IMR-90 (cell line): Measurements from ENCODE around the gene CEP83.

Experiments
- BHLHE40 ChIP-seq: fragments of 150-350 bp; IDR thresholded peaks from 2 replicates; pipeline ENCODE4 v1.6.1; 2016; ENCODE audit warnings: mild to moderate bottlenecking, low read depth, low read length
- MAFK ChIP-seq: IDR thresholded peaks from 2 replicates; pipeline ENCODE4 v1.6.1; 2012; ENCODE audit warnings: low read depth, low read length, improper control_type of control experiment
- MAZ ChIP-seq: IDR thresholded peaks from 2 replicates; pipeline ENCODE4 v1.6.1; 2012; ENCODE audit warnings: low read depth, mild to moderate bottlenecking, low read length, improper control_type of control experiment, moderate library complexity, borderline replicate concordance
- POLR2A ChIP-seq: IDR thresholded peaks from 2 replicates; pipeline ENCODE4 v1.6.1; 2012; ENCODE audit warnings: mild to moderate bottlenecking, low read depth, low read length
- RAD21 ChIP-seq: IDR thresholded peaks from 2 replicates; pipeline ENCODE4 v1.6.1; 2012; ENCODE audit warnings: low read length, improper control_type of control experiment
- TF ChIP-seq, protein P1 (sequence below): conservative IDR thresholded peaks from 2 replicates; pipeline ENCODE4 v1.5.1; 2012; ENCODE audit warnings: mild to moderate bottlenecking, low read depth, low read length, improper control_type of control experiment
- TF ChIP-seq, protein P2 (sequence below): fragments of 150-350 bp; IDR thresholded peaks from 2 replicates; pipeline ENCODE4 v1.6.1; 2016; ENCODE audit warnings: low read depth, mild to moderate bottlenecking, low read length, moderate library complexity, borderline replicate concordance
- TF ChIP-seq, protein P3 (sequence below): fragments of 150-350 bp; IDR thresholded peaks from 2 replicates; pipeline ENCODE4 v1.6.1; 2017; ENCODE audit warnings: mild to moderate bottlenecking, antibody characterized with exemption, low read length, low read depth

DNA sequence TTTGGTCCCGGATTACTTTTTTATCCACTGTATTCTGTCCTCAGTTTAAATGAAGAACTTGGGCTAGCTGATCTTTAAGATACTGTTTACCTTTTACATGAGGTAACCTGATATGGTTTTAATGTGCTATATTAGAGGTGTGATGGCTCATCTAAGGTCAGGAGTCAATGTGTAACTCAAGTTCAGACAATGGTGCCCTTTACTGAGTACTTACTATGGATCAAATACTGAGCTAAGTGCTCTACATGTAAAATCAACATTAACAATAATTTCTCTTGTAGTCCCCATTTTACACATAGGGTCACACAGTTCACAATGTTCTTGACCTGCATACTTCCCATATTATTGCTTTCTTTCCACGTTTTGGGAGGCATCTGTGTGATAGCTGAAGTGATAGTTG, 79.2 kb downstream of the CEP83 start:
- TF ChIP-seq, protein P1, sequence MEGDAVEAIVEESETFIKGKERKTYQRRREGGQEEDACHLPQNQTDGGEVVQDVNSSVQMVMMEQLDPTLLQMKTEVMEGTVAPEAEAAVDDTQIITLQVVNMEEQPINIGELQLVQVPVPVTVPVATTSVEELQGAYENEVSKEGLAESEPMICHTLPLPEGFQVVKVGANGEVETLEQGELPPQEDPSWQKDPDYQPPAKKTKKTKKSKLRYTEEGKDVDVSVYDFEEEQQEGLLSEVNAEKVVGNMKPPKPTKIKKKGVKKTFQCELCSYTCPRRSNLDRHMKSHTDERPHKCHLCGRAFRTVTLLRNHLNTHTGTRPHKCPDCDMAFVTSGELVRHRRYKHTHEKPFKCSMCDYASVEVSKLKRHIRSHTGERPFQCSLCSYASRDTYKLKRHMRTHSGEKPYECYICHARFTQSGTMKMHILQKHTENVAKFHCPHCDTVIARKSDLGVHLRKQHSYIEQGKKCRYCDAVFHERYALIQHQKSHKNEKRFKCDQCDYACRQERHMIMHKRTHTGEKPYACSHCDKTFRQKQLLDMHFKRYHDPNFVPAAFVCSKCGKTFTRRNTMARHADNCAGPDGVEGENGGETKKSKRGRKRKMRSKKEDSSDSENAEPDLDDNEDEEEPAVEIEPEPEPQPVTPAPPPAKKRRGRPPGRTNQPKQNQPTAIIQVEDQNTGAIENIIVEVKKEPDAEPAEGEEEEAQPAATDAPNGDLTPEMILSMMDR, result no peak
- TF ChIP-seq BHLHE40 (no peak), POLR2A (no peak), MAFK (no peak), RAD21 (no peak), MAZ (no peak)
- TF ChIP-seq, protein P2, sequence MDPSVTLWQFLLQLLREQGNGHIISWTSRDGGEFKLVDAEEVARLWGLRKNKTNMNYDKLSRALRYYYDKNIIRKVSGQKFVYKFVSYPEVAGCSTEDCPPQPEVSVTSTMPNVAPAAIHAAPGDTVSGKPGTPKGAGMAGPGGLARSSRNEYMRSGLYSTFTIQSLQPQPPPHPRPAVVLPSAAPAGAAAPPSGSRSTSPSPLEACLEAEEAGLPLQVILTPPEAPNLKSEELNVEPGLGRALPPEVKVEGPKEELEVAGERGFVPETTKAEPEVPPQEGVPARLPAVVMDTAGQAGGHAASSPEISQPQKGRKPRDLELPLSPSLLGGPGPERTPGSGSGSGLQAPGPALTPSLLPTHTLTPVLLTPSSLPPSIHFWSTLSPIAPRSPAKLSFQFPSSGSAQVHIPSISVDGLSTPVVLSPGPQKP, result no peak
- TF ChIP-seq, protein P3, sequence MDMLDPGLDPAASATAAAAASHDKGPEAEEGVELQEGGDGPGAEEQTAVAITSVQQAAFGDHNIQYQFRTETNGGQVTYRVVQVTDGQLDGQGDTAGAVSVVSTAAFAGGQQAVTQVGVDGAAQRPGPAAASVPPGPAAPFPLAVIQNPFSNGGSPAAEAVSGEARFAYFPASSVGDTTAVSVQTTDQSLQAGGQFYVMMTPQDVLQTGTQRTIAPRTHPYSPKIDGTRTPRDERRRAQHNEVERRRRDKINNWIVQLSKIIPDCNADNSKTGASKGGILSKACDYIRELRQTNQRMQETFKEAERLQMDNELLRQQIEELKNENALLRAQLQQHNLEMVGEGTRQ, result no peak
